Fibroblast of pulmonary artery (primary cell): ENCODE results near the gene ERN2.

Experiments used
- DNase-seq: peaks from one replicate; pipeline ENCODE4 v3.0.0-alpha.2; 2010; ENCODE audit warnings: low read depth
- H3K4me3 ChIP-seq: replicated peaks from 2 replicates; pipeline ENCODE4 v1.5.1; 2011; ENCODE audit warnings: low read depth, mild to moderate bottlenecking, control low read depth, low read length, moderate library complexity
- CTCF ChIP-seq: IDR thresholded peaks from 2 replicates; pipeline ENCODE4 v1.5.1; 2011; ENCODE audit warnings: mild to moderate bottlenecking, control low read depth, low read length, inconsistent platforms; ENCODE audit errors: missing control alignments

The ERN2 gene

GRCh38 chr16:23673971-23674614, 38.9 kb downstream of the ERN2 start:
- no peak for DNase-seq
- H3K4me3 ChIP-seq: no peak overlapping the region
- no peak for TF ChIP-seq CTCF

DNA sequence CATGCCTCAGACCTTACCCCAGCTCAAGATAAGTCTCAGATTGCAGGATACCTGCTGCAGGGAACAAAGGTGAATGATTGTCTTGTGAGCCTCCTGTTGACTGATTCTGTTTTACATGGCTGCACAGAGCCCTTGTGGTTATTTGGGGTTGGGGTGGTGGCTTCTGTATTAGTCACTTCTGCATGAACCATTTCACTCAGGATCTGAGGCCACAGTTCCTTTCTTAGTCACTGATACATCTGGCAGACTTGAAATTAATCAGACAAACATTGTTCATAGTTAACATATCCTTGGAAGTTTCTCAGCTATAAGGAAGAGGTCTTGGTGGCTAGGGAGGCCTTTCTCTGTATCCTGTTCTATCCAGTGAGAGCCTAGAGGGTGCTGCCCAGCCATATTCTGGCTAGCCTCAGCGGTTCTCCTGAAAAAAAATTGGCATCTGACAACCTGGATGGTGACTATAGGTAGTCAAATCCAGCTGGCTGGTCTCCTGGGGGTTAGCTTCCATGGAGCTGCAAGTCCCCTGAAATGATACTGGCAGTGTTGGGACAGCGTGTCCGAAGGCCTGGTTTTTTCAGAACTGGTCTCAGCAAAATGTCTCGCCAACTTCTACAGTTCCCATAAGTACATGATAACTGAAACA, 42.8 kb downstream of the ERN2 start:
- no peak overlapping the region for H3K4me3 ChIP-seq
- no peak for TF ChIP-seq CTCF
- DNase-seq: peak; percentile 65

DNA sequence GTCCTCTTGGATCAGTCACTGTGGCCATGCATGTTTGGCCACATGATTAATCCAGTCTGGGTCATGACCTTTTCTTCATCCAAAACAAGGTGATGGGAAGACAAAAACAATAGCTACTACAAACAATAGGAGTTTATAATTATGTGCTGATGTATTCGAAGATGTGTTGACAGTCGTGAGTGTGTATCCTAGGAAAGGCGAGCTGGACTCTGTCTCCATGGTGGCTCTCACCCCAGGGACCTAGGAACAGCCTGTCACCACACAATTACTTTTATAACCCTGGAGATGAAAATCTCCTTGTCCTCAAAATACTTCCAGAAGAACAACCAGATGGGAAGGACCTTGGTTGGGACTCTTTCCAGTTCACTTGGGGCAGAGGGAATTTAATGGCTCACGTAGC, 44.1 kb downstream of the ERN2 start:
- no peak overlapping the region for H3K4me3 ChIP-seq
- no peak for TF ChIP-seq CTCF
- no peak for DNase-seq

GRCh38 chr16:23668225-23668624, 44.8 kb downstream of the ERN2 start:
- TF ChIP-seq CTCF: no peak
- no peak overlapping the region for H3K4me3 ChIP-seq
- no peak for DNase-seq

- no peak for DNase-seq
- H3K4me3 ChIP-seq: no peak overlapping the region
- TF ChIP-seq CTCF: no peak
These were observed 45.7 kb downstream of the ERN2 start for GRCh38 chr16:23667355-23667659.

DNA sequence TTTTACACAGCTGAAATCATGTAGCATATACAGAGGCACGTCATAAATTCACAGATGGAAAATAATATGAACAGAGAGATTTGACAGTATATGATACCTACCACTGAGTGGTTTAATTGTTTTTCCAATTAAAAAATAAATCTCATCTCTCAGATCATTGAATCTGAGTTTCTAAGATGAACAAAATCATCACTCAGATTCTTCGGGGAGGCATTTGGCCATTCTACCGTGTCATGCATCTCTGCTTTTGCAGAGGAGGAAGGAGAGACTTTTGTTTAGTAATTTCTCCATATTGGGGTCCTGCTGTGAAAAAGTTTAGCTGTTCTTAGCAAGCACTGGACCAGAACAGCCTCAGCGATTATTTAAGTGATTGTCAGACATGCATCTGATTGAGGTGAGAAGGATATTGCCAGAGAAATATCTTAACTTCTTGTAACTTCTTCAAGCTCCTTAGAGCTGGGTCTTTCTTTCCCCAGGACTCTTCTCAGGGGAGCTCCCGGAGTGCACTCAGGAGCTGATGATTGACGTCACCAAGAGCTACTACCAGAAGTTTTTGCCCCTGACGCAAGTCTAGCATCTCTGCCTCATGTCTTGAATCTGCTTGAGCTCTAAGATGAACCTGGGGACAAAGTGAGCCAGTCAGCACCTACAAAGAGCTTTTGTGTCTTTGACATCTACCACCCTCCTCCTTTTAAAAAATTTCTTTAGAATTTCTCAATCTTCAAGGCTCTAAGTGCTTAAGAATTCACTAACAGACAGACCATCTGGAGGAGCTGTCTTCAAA, 46.3 kb downstream of the ERN2 start:
- no peak overlapping the region for H3K4me3 ChIP-seq
- DNase-seq: no peak
- no peak for TF ChIP-seq CTCF

DNA sequence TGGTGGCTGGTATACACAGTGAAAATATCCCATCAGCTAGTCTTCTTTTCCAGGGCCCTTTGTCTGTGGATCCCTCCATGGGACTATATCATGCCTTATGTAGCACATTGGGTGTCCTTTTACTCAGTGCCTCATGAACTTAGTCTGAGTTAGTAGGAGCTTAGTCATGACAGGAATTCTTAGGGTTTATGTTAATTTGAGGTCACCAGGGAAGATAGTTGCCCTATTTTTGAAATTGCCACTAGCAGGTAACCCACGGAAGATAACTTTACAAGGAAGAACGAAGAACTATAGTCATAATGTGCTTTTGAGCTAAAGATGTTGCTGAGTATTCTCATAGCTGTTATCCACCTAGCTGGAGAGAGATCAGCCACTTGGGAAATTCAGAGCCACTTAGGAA, 49.1 kb downstream of the ERN2 start:
- no peak for TF ChIP-seq CTCF
- no peak overlapping the region for H3K4me3 ChIP-seq
- DNase-seq: no peak
